OCI-LY1 (cell line): Measurements from ENCODE around the gene KCNMA1.

Source experiments
- CTCF ChIP-seq: fragments of 200-600 bp; sonication (generic), shearing (Covaris generic); IDR thresholded peaks from 2 replicates; pipeline ENCODE4 v1.5.1; 2017; ENCODE audit warnings: mild to moderate bottlenecking, antibody characterized with exemption, low read length, moderate library complexity, mixed read lengths
- EZH2 ChIP-seq: fragments of 200-600 bp; sonication (generic), shearing (Covaris generic); IDR thresholded peaks from 2 replicates; pipeline ENCODE4 v1.8.0; 2017; ENCODE audit warnings: borderline replicate concordance, mixed run types, mild to moderate bottlenecking, antibody characterized with exemption, low read length, moderate library complexity, mixed read lengths

- TF ChIP-seq CTCF, result no peak
- TF ChIP-seq EZH2, result no peak
Measured at GRCh38 chr10:77182803-77183202, 454.8 kb downstream of the KCNMA1 start.
